Heart left ventricle (tissue), 16 donors: ENCODE results near the gene WBP1. TPM values are rescaled to one million over a fixed set of nuclear protein-coding genes. Genes with fewer than 3 reads are reported as not detected.
"Not testable (repeated sequence)": the region's sequence is repeated elsewhere in the genome, so short reads cannot be mapped to it uniquely, and the experiment has no call there.

Source experiments
- ATAC-seq, 4 donors: fragments of 200-7000 bp; cut with Tn5 transposase; one replicate each; pipeline ENCODE4 v1.9.1; 2020 to 2022; ENCODE audit warnings: moderate library complexity in 4 of 4, mild to moderate bottlenecking in 3 of 4, moderate number of reproducible peaks in 1 of 4
- DNase-seq, 5 donors: peaks; one replicate each; pipeline ENCODE4 v3.0.0-alpha.2; 2020
- H3K27ac ChIP-seq, 12 donors: fragments of 200-600 bp; sonication (generic) in 4 of 12; one replicate each; pipeline versions ENCODE4 v1.5.0 to v1.8.0; 2016 to 2022; ENCODE audit warnings: mild to moderate bottlenecking in 2 of 12
- H3K27me3 ChIP-seq, 9 donors: fragments of 200-600 bp; sonication (generic) in 2 of 9; one replicate each; pipeline versions ENCODE4 v1.5.1 to v1.8.0; 2016 to 2022; ENCODE audit warnings: mild to moderate bottlenecking in 3 of 9
- H3K36me3 ChIP-seq, 9 donors: fragments of 200-600 bp; sonication (generic) in 2 of 9; one replicate each; pipeline versions ENCODE4 v1.5.0 to v1.8.0; 2018 to 2022; ENCODE audit warnings: mild to moderate bottlenecking in 2 of 9
- H3K4me1 ChIP-seq, 12 donors: fragments of 200-600 bp; sonication (generic) in 4 of 12; one replicate each; pipeline versions ENCODE4 v1.5.0 to v1.8.0; 2016 to 2022; ENCODE audit warnings: mild to moderate bottlenecking in 3 of 12
- H3K4me3 ChIP-seq, 12 donors: fragments of 200-600 bp; sonication (generic) in 4 of 12; one replicate each; pipeline versions ENCODE4 v1.5.0 to v1.8.0; 2017 to 2022; ENCODE audit warnings: mild to moderate bottlenecking in 9 of 12, moderate library complexity in 4 of 12
- H3K9me3 ChIP-seq, 12 donors: fragments of 200-600 bp; sonication (generic) in 4 of 12; one replicate each; pipeline versions ENCODE4 v1.5.0 to v1.8.0; 2016 to 2022; ENCODE audit warnings: mild to moderate bottlenecking in 1 of 12
- POLR2A ChIP-seq, 2 donors: fragments of 450-650 bp; IDR thresholded peaks; one replicate each; pipeline ENCODE4 v1.6.1; 2017; ENCODE audit warnings: antibody characterized with exemption in 2 of 2, mild to moderate bottlenecking in 2 of 2, moderate library complexity in 2 of 2
- WGBS, 4 donors: extraction: QIAGEN DNeasy Blood & Tissue Kit in 2 of 4; methylation state at CpG; one replicate each; pipeline versions ENCODE4 v1.1.5 to v1.1.7; 2013 to 2018; 5-methylcytosine and 5-hydroxymethylcytosine counted together
- intact Hi-C, 10 donors: fragments of 100-400 bp; cut with DNase I; formaldehyde crosslinking; loops; one replicate each; pipeline versions ENCODE4 v1.11.1 to v1.14.2; 2022
- polyA plus RNA-seq, 2 donors: library from polyadenylated mRNA; stranded (reverse); fragments of 200-250 nt; gene quantifications; one replicate each; pipeline ENCODE4 v1.2.3, GENCODE V29; 2013
- total RNA-seq, 9 donors: library from RNA; depleted of rRNA in 2 of 9; stranded (reverse); fragments of >200 nt in 2 of 9; fragmentation: NEBNext Ultra II Directional in 3 of 9; extraction: Animal tissue kit (Norgen Biotek cat#: 25700) in 3 of 9; gene quantifications; one replicate each; pipeline versions ENCODE4 v1.1.0 to v1.2.4, GENCODE V29; 2016 to 2023
- TF ChIP-seq, protein P1 (sequence below), 12 donors: fragments of 200-600 bp; sonication (generic) in 4 of 12; IDR thresholded peaks; one replicate each; pipeline versions ENCODE4 v1.5.0 to v1.8.0; 2018 to 2022; ENCODE audit warnings: antibody characterized with exemption in 12 of 12, mild to moderate bottlenecking in 5 of 12
- donor health status: ischemic (EF 13 %, LVEDD 7.1; RV severe dilation, severe dysfunction).
- donor health status: healthy with polysubstance abuse.
- donor health status: DM: no; HTN: yes; CAD: no.
- donor health status: DM: no; HTN: no; CAD: no.
- donor health status: ischemic (EF 25% LVEDD 6.9; RV normal size, moderate dysfunction).
- donor health status: ischemic (EF 25% LVEDD 5.7; RV mildly dilated, moderate dysfunction).
- donor health status: healthy.
- donor health status: DM: yes; HTN: yes; CAD: no.
- donor health status: ischemic (EF 35%, LVEDD 5.7; RV mildly dilated, moderate dysfunction).
- donor health status: nonischemic (EF 11% LVEDD 7.7; RV severe dilation, severe dysfunction).
- donor health status: DM: yes; HTN: yes; CAD: no.
- donor health status: PGD.
- donor health status: ischemic (EF 29% LVEDD 5.4; RV normal size, mild dysfunction).
- donor health status: nonischemic (EF 23%, LVEDD 6.1; RV moderate dilation, normal function).

WBP1 gene
- total and polyA plus RNA-seq, 11 donors = 29.0 to 58.4 (median 42.4) TPM

DNA sequence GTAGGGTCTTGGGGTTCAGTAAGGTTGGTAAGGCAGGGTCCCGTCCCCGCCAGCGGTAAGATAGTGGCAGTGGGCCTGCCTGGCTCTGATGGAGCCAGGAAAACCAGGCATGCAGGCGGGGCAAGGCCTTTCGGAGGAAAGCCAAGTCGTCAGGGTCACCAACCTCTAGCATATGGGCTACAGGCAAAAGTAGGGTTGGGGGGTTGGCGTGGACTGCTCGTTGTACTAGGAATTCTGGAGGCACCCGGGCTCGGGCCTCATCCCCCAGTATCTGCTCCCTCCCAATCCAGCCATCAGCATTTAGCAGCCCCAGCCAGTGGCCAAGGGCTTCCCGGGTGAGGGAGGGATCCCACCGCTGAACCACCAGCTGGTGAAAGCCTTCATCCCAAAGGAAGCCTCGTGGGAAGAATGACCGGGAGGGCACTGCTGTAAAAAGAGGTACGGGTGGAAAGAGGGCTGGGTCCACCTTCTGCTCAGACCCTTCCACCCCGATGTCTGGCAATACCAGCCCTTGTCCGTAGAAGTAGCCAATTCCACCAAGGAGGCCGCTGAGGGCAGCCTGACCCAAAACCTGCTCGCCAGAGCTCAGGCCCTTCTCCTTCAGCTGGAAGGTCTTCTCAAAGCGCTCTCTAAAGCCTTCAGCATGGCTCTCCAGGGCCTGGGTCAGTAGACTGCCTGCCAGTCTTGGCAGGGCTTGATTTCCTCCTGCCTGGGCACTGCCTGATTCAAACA is 4.0 kb downstream of the WBP1 start:
- Histone ChIP-seq H3K27me3 (no peaks in the 10 kb centered on the region), H3K4me3 (no peak overlapping the region), H3K36me3 (peaks cover 0 to 24% (median 22%) of the 10 kb centered on the region in 9 donors), H3K27ac (no peak overlapping the region), H3K4me1 (peaks cover 6 to 35% (median 23%) of the 10 kb centered on the region in 12 donors), H3K9me3 (no peaks in the 10 kb centered on the region)
- no peak for ATAC-seq
- WGBS, 4 donors = 88 to 94% (median 91%) methylated on average over 15 to 20 of the region's 20 CpGs
- TF ChIP-seq POLR2A (IDR thresholded peaks at IDR 0.05) = no peak
- TF ChIP-seq, protein P1, sequence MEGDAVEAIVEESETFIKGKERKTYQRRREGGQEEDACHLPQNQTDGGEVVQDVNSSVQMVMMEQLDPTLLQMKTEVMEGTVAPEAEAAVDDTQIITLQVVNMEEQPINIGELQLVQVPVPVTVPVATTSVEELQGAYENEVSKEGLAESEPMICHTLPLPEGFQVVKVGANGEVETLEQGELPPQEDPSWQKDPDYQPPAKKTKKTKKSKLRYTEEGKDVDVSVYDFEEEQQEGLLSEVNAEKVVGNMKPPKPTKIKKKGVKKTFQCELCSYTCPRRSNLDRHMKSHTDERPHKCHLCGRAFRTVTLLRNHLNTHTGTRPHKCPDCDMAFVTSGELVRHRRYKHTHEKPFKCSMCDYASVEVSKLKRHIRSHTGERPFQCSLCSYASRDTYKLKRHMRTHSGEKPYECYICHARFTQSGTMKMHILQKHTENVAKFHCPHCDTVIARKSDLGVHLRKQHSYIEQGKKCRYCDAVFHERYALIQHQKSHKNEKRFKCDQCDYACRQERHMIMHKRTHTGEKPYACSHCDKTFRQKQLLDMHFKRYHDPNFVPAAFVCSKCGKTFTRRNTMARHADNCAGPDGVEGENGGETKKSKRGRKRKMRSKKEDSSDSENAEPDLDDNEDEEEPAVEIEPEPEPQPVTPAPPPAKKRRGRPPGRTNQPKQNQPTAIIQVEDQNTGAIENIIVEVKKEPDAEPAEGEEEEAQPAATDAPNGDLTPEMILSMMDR (IDR thresholded peaks at IDR 0.05) = no peak
- intact Hi-C loops = no loop called here
- DNase-seq = no peak

DNA sequence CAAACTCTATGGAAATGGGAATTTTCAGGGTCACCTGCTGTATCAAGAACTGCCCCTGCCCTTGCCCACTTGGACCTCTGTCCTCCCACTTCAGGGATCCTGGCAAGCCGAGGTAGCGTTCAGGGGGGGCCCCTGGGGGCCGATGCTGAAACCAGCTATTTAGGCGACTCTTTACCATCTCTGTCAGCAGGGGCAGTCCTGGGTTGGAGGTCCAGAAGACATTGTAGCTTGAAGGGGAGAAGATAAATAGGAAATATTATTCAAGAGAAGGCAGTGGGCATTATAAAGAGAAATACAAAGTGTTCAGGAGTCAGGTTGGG is 4.5 kb downstream of the WBP1 start:
- no peaks in the 10 kb centered on the region for H3K27me3 ChIP-seq
- 78 to 88% (median 82%) methylated on average over 4 of the region's 4 CpGs for WGBS, 4 donors
- no peak overlapping the region for H3K27ac ChIP-seq
- no peaks in the 10 kb centered on the region for H3K9me3 ChIP-seq
- no peak for ATAC-seq
- H3K36me3 ChIP-seq = peaks cover 0 to 24% (median 22%) of the 10 kb centered on the region in 9 donors
- H3K4me3 ChIP-seq = no peak overlapping the region
- no peak for DNase-seq
- intact Hi-C loops = no loop called here
- no peak for TF ChIP-seq POLR2A (IDR thresholded peaks at IDR 0.05)
- TF ChIP-seq, protein P1 (IDR thresholded peaks at IDR 0.05) = no peak
- H3K4me1 ChIP-seq = peaks cover 5 to 32% (median 23%) of the 10 kb centered on the region in 12 donors

DNA sequence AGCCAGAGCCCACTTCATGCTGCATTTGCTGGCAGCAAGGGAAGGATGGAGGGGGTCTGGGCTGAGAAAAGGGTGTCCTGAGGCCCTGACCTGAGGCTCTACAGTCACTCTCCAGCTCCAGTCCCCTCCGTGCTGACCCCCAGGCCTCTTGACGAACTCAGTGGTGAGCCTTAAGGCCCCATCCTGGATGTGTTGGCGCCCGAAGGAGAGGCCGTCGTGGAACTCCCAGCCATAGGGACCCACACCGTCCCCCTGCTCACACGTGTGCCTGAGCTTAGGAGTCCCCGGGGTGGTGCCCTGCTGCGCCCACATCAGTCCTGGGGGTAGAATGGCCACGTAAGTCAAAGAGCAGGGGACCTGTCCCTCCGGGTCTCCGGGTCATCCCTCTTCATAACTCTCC is 6.2 kb downstream of the WBP1 start:
- peak in 2 of 4 donors; percentile 1 to 5 for ATAC-seq
- H3K27ac ChIP-seq = peak overlapping the region in 10 of 12 donors; percentile 9 to 93 (median 89)
- no peak for DNase-seq
- TF ChIP-seq POLR2A (IDR thresholded peaks at IDR 0.05) = no peak
- TF ChIP-seq, protein P1 (IDR thresholded peaks at IDR 0.05) = no peak
- peaks cover 0 to 24% (median 22%) of the 10 kb centered on the region in 9 donors for H3K36me3 ChIP-seq
- no peaks in the 10 kb centered on the region for H3K9me3 ChIP-seq
- 4 to 8% (median 7%) methylated on average over 9 to 13 of the region's 13 CpGs for WGBS, 4 donors
- H3K4me3 ChIP-seq = peak overlapping the region; percentile 61 to 99 (median 90)
- no peaks in the 10 kb centered on the region for H3K27me3 ChIP-seq
- H3K4me1 ChIP-seq = peaks cover 5 to 23% (median 15%) of the 10 kb centered on the region in 12 donors
- intact Hi-C loops = no loop called here

DNA sequence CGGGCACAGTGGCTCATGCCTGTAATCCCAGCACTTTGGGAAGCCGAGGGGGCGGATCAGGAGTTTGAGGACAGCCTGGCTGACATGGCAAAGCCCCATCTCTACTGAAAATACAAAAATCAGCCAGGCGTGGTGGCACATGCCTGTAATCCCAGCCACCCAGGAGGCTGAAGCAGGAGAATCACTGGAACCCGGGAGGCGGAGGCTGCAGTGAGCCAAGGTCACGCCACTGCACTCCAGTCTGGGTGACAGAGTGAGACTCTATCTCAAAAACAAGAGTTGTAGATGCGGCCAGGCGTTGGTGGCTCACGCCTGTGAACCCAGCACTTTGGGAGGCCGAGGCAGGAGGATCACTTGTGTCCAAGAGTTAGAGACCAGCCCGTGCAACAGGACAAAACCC is 12.5 kb downstream of the WBP1 start:
- Histone ChIP-seq H3K27ac (peak overlapping the region in 1 of 12 donors; percentile 91), H3K36me3 (peaks cover 0 to 22% (median 14%) of the 10 kb centered on the region in 9 donors), H3K4me1 (peaks cover 4 to 35% (median 26%) of the 10 kb centered on the region in 12 donors)
- intact Hi-C loops, DNase-seq, H3K4me3 ChIP-seq, ATAC-seq, H3K9me3 ChIP-seq, H3K27me3 ChIP-seq: not testable (repeated sequence)
- WGBS, 4 donors = 95 to 97% (median 95%) methylated on average over 12 of the region's 12 CpGs
